GM19324 (cell line): ENCODE measurements around the gene CDK2.
"Not testable (repeated sequence)": the region's sequence is repeated elsewhere in the genome, so short reads cannot be mapped to it uniquely, and the experiment has no call there.

Experiments
- ATAC-seq: cut with Tn5 transposase; IDR thresholded peaks from one replicate; pipeline ENCODE4 v1.9.1; 2021; ENCODE audit warnings: mild to moderate bottlenecking, moderate library complexity; ENCODE audit not compliant: unreplicated experiment, low FRiP score

Gene CDK2

DNA sequence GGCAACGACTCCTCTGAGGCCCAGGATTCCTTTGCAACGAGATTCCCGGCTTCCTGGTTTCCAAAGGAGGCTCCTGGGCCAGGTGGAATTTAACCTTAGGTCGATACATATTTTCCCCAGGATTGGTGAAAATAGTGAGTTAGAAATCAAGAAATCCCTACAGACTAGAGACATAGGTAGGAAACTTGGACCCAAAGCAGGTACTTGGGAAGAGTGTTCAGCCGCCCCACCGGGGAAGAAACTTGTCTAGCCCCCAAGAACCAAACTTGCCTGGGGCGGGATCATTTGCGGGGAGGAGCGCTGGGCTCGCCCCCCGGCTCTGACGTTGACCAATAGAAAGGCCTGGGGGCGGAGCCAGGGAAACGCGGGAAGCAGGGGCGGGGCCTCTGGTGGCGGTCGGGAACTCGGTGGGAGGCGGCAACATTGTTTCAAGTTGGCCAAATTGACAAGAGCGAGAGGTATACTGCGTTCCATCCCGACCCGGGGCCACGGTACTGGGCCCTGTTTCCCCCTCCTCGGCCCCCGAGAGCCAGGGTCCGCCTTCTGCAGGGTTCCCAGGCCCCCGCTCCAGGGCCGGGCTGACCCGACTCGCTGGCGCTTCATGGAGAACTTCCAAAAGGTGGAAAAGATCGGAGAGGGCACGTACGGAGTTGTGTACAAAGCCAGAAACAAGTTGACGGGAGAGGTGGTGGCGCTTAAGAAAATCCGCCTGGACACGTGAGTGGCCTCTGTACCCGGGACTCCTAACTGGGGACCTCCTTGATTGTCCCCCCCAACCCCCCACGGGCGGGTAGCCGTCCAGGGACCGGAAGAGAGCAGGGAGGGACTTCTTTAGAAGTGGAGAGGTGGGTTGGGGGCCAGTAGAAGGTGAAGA is at the start of gene CDK2:
TSS of gene CDK2 (plus strand) at position 423 of the 874 bp plus-strand sequence. CDS start at position 602, 179 bp downstream.
- peak; percentile 96 for ATAC-seq

GRCh38 chr12:55919032-55919431 is 47.6 kb upstream of the CDK2 start:
- ATAC-seq = not testable (repeated sequence)

- ATAC-seq = no peak
Observed at GRCh38 chr12:55922126-55922525, 44.5 kb upstream of the CDK2 start.

DNA sequence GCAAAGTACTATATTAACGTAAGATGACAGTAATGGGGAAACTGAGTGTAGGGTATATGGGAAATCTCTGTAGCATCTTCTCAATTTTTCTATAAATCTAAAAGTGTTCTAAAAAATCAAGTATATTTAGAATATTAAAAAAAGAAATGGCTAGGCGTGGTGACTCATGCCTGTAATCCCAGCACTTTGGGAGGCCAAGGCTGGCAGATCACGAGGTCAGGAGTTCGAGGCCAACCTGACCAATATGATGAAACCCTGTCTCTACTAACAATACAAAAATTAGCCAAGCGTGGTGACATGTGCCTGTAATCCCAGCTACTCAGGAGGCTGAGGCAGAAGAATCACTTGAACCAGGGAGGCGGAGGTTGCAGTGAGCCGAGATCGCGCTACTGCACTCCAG is 43.0 kb upstream of the CDK2 start:
- ATAC-seq = not testable (repeated sequence)

DNA sequence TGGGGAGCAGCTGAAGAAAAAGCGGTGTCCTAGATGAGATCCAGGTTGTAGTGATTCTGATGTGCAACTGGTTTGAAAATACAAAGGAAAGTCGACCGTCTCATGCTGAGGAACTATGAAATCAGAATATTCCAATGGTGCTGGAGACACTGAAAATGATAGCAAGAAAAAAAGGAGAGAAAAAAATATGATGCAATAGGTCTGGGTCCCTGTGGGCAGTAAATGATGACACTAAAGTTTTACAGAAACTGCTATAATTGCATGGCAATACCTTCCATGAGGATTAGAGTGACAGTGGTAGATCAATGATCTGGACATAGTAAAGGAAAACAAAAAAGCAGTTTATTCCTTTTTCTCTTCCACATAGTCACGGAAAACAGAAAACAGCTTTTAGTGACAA is 41.3 kb upstream of the CDK2 start:
- no peak for ATAC-seq

- ATAC-seq = no peak
Observed at GRCh38 chr12:55925870-55926737, 40.5 kb upstream of the CDK2 start.

GRCh38 chr12:55926738-55927587 is 39.7 kb upstream of the CDK2 start:
- ATAC-seq = peak; percentile 48

DNA sequence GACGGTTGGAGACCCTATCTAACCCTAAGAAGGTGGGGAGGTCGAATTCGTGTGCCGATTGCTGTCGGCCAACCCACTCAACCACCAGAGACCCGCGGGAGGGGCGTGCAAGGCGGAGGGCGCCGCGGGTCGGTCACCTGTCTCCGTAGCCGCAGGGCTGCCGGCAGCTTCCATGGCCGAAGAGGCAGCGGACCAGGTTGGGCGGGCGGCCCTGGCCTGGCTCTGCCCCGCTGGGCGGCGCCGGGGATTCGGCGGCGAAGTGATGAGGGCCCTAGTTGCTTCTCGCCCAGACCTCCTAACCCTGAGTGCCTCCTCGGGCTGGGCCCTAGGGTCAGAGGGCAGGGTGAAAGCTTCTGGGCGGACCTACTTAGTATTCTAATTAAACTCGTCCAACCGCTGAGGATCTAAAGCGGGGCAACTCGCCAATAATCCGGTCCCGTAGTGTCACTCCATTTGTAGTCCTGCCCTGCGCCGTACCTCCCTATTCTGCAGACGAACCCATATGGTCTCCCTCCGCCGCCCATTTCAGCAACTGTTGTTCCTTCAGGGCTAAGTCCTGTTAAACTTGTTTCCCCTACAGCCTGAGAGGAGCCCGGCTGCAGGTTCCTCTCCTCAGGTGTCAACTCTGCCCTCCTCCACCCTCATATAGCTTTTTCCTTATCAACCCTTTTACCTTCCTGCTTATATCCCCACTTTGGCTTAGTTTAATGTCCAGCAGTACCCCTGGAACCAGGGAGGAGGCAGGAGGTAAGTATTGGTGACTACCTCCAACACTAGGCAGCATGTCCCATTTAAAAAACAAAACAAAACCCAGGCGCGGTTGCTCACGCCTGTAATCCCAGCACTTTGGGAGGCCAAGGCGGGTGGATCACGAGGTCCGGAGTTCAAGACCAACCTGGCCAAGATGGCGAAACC is 38.8 kb upstream of the CDK2 start, which contains the start of gene PYM1:
TSS of gene PYM1 (minus strand) at position 307 of the 915 bp plus-strand sequence. CDS start at position 174, 133 bp downstream.
- peak; percentile 41 for ATAC-seq

DNA sequence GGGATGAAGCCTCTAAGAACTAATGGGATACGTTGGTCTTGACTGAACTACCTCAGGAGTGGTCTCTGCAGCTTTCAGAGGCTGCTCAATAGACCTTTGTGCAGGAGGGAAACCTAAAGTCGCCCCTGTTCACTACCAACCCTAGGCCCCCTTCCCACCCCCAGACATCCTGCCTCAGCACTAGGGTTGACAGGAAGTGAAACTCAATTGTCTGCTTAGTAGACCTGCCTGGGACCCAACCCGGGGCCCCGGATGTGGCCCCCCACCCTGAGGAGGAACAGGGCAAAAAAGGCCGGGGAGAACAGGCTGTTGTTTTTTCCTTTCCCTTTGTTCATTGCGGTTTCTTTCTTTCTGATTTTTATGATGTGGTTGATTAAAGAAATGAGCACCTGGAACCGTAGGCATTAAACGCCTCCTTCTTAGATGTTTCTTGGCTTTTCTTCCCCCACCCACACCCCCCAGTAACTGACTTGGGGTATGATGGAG is 37.3 kb upstream of the CDK2 start:
- no peak for ATAC-seq

GRCh38 chr12:55930771-55931316 is 35.8 kb upstream of the CDK2 start, which contains the start of gene DGKA:
Gene DGKA, plus strand, starts transcription at chr12:55931162. Its CDS starts 5,342 bp downstream, at chr12:55936504.
- no peak for ATAC-seq

DNA sequence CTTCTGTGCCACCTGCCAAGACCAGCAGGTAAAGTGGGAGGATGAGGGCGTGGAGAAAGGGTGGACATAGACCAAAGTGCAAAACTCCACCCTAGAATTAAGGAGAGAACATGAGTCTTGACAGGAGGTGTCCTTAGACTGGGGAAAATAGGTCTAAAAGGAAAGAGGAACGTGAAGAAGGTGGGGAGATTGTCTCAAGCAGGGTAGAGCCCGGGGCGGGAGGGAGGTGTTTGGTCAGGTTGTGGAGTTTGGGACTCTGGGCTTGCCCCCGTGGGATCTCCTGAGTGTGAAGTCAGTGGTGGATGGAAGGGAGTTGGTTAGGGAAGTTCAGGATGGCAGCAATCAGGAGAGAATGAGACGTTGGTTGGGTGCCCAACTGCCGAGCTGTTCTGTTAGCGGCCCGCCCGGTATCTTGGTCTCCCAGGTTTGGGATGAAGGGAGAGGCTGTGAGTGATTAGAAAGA is 35.3 kb upstream of the CDK2 start:
- no peak for ATAC-seq

DNA sequence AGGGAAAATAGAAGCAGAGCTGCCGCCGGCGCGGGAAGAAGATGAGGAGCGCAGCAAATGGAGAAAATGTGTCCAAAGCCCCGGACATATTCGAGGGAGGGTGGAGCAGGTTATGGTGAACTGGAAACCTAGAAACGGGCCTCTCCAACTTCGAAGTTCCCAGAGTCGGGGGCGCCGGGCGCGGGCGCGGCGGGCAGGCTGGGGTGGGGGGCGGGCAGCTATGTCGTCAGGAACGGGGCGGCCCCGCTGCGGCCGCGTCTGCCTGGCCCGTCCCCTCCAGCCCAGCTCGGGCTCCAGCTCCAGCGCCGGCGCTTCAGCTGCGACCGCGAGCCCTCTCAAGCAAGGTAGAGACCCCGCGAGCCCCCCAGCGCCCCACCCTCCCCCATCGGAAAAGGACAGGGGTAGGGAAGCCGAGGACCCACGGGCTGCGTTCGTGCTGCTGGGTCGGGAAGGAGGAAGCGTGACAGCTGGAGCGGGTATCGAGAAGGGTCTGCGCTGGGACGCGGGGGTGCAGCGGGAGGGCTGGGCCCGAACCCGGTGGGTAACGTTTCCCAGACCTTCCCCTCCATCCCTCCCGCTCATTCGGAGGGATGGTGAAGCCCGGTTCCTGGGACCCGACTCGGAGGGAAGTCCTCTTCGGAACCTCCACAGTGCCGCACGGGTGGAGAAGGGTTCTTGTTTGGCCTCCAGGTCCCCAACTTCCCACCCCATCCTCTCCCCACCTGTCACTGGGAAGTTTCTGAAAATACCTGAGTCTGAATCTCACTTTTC is 34.7 kb upstream of the CDK2 start:
- ATAC-seq = no peak

- no peak for ATAC-seq
Observed at GRCh38 chr12:55932551-55932910, 34.1 kb upstream of the CDK2 start.

GRCh38 chr12:55933169-55933798 is 33.3 kb upstream of the CDK2 start:
- no peak for ATAC-seq

DNA sequence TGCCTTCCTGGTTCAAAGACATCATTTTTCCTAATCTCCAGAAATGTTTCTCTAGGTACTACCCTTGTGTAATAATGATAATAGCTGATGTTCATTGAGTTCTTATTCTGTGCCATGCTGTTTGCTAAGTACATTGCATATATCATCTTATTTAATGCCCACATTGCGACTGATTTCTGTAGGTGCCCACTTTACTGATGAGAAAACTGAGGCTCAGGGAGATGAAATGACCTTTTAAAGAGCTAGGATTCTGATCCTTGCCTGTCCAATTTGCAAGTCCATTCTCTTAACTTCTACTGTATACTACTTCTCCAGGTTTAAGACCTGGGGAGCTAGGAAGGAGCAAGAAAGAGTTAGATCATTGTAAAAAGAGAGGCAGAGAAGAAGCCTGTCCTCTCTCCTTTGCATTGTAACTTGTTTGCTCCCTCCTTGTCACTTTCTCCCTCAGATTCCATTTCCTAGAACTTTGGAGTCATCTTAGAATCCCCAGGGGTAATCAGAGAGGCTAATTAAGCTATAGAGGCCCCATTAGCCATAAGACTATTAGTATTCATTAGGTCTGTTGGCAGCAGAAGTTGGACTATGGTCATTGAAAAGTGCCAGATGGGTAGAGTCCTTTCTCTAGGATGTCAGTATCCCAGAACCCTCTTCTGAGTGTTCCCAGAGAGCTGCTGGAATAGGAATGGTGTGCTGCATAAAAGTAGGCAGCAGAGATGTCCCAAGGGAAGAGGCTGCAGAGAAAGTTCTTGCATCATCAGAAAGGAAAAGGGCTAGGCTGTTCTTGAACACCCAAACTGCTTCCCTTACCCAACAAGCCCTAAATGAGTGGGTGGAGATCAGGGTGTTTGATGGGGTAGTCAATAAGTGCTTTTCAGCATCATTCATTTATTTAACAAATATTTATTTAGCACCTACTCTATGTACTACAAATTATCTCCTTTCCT is 32.6 kb upstream of the CDK2 start:
- ATAC-seq = no peak

DNA sequence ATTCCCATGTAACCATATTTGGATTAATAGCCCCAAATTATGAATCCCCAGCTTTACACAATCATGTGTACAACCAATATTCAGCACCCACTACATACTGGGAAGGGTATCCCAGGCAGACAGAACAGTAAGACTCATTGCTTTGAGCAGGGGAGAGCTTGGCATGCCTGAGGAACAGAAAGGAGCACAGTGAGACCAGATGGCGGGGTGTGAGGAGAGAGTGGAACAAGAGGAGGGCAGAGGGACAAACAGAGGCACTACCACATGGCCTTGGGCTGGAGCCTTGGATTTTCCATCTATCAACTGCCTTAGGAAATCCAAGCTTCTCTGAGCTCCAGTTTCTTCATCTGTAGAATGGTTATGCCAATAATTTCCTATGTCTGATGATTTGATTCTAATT is 31.9 kb upstream of the CDK2 start:
- no peak for ATAC-seq
